ENCODE data around the gene DNMT3A. TPM values are rescaled to one million over a fixed set of nuclear protein-coding genes. Genes with fewer than 3 reads are reported as not detected.

The DNMT3A gene
- total RNA-seq, 1 experiment from 2014 or later, result 215 TPM

GRCh38 chr2:25375989-25376545 lies 34.3 kb upstream of the DNMT3A start:
- H3K27me3 Mint-ChIP-seq (ENCODE audit: low read depth), result peaks cover 42% of the 10 kb centered on the region
- no peak overlapping the region for H3K4ac ChIP-seq (ENCODE audit: low read depth, low read length)
- no peaks in the 10 kb centered on the region for H3K23me2 ChIP-seq (ENCODE audit: insufficient read length, low read depth, low read length, poor library complexity, severe bottlenecking)
- H3K27ac Mint-ChIP-seq, result no peak overlapping the region; a peak in 1 of 7 replicates
- H3K79me2 ChIP-seq (ENCODE audit: insufficient read depth, low read length), result no peaks in the 10 kb centered on the region
- H3K4me1 ChIP-seq (ENCODE audit: insufficient read depth, low read length), result no peaks in the 10 kb centered on the region
- H2AFZ ChIP-seq (ENCODE audit: low read length), result no peak overlapping the region
- peak overlapping the region; percentile 64 for H3K18ac ChIP-seq (ENCODE audit: insufficient read length, low read depth, low read length)
- no peak overlapping the region for H2BK15ac ChIP-seq (ENCODE audit: low read depth, low read length)
- peaks cover 7 to 11% (median 8%) of the 10 kb centered on the region in 3 experiments; a peak in 6 of 7 replicates for H3K36me3 Mint-ChIP-seq (ENCODE audit: insufficient read depth in 1 of 3, low read depth in 3 of 3)
- no peak overlapping the region for H3K27ac ChIP-seq (ENCODE audit: insufficient read length, low read depth, low read length)
- no peak overlapping the region for H3K9ac ChIP-seq (ENCODE audit: extremely low read depth, insufficient read length, low read length)
- H3K14ac ChIP-seq (ENCODE audit: insufficient read depth, low read length), result no peak overlapping the region
- no peaks in the 10 kb centered on the region for H3K9me3 ChIP-seq (ENCODE audit: control insufficient read depth, low read depth, low read length)
- no peaks in the 10 kb centered on the region; the same call in 1 of the 2 replicates for H3K27me3 ChIP-seq (ENCODE audit: insufficient read depth, low read length)
- no peak overlapping the region for H3K56ac ChIP-seq (ENCODE audit: insufficient read length, low read depth, low read length)
- H2BK20ac ChIP-seq (ENCODE audit: low read depth, low read length, poor library complexity, severe bottlenecking), result no peak overlapping the region
- H3K4me3 Mint-ChIP-seq, result peak overlapping the region in 1 of 2 experiments; percentile 0; a peak in 2 of 5 replicates
- H4K5ac ChIP-seq (ENCODE audit: insufficient read length, low read depth, low read length), result no peak overlapping the region
- H2BK5ac ChIP-seq (ENCODE audit: insufficient read length, low read length), result no peak overlapping the region
- no peak overlapping the region for H2AK5ac ChIP-seq (ENCODE audit: insufficient read length, low read length)
- H3T11ph ChIP-seq (ENCODE audit: low read length), result no peak overlapping the region
- H3K23ac ChIP-seq (ENCODE audit: insufficient read length, low read depth, low read length), result no peak overlapping the region
- H3K9me3 Mint-ChIP-seq, result peaks cover 8 to 11% of the 10 kb centered on the region in 2 experiments; a peak in 4 of 5 replicates
- peak overlapping the region; percentile 34 for H3K4me2 ChIP-seq (ENCODE audit: insufficient read depth, insufficient read length, low read length)
- no peak overlapping the region for H2BK12ac ChIP-seq (ENCODE audit: insufficient read length, low read depth, low read length)
- H2BK120ac ChIP-seq (ENCODE audit: low read depth, low read length, poor library complexity, severe bottlenecking), result no peak overlapping the region
- TF ChIP-seq CTCF (conservative IDR thresholded peaks at IDR 0.05), result no peak
- no peak overlapping the region for H4K91ac ChIP-seq (ENCODE audit: insufficient read length, low read depth, low read length)
- no peaks in the 10 kb centered on the region for H3K79me1 ChIP-seq (ENCODE audit: insufficient read depth, low read depth, low read length, poor library complexity, severe bottlenecking)
- no CpG with 5 or more reads among the region's 16 CpGs for WGBS (ENCODE audit: extremely low coverage, insufficient read length, low lambda C conversion rate)
- peak; percentile 26 for DNase-seq
- H4K8ac ChIP-seq (replicated peaks; ENCODE audit: insufficient read length, low read depth, low read length), result no peak overlapping the region
- H3K4me1 Mint-ChIP-seq, result peaks cover 25 to 33% of the 10 kb centered on the region in 2 experiments
- no peaks in the 10 kb centered on the region for H4K20me1 ChIP-seq (ENCODE audit: control insufficient read depth, insufficient read depth, insufficient read length)

Measured in H9 (cell line).